K562 treated with DMSO at 1 percent for 24 hours (cell line): Measurements from ENCODE around the gene SYNE2. TPM values are rescaled to one million over a fixed set of nuclear protein-coding genes. Genes with fewer than 3 reads are reported as not detected.

ENCODE experiments used
- total RNA-seq: library from RNA; unstranded; fragments of 300-600 nt; gene quantifications from 2 replicates; pipeline ENCODE4 v1.2.3, GENCODE V29; 2022; ENCODE audit warnings: low read depth; ENCODE audit not compliant: insufficient read depth

The SYNE2 gene
- 1.00 and 1.7 TPM in 2 replicates for total RNA-seq

GRCh38 chr14:63852817-63853731, at the start of gene SYNE2:
Gene SYNE2, plus strand, starts transcription at chr14:63853004. Its CDS starts 56,145 bp downstream, at chr14:63909149.

Other genes starting within 250 kb of the SYNE2 start
- gene WDR89, start 211.1 kb upstream of the SYNE2 start, total RNA-seq: 2.0 and 3.6 TPM in 2 replicates
- 9.4 and 11.7 TPM in 2 replicates for gene SGPP1, start 124.9 kb upstream of the SYNE2 start, total RNA-seq